Epithelial cell of esophagus (primary cell): ENCODE results near the gene HDAC4.

Experiments used
- DNase-seq: peaks from one replicate; pipeline ENCODE4 v3.0.0; 2010; ENCODE audit warnings: low read depth
- H3K4me3 ChIP-seq: 2 replicates; pipeline ENCODE4 v1.5.1; 2011; ENCODE audit warnings: mild to moderate bottlenecking, low read length, control low read depth
- TF ChIP-seq, protein P1 (sequence below): IDR thresholded peaks from 2 replicates; pipeline ENCODE4 v1.5.1; 2011; ENCODE audit warnings: low read depth, mild to moderate bottlenecking, low read length, control low read depth, inconsistent platforms; ENCODE audit not compliant: insufficient read depth; ENCODE audit errors: missing control alignments

Gene HDAC4

DNA sequence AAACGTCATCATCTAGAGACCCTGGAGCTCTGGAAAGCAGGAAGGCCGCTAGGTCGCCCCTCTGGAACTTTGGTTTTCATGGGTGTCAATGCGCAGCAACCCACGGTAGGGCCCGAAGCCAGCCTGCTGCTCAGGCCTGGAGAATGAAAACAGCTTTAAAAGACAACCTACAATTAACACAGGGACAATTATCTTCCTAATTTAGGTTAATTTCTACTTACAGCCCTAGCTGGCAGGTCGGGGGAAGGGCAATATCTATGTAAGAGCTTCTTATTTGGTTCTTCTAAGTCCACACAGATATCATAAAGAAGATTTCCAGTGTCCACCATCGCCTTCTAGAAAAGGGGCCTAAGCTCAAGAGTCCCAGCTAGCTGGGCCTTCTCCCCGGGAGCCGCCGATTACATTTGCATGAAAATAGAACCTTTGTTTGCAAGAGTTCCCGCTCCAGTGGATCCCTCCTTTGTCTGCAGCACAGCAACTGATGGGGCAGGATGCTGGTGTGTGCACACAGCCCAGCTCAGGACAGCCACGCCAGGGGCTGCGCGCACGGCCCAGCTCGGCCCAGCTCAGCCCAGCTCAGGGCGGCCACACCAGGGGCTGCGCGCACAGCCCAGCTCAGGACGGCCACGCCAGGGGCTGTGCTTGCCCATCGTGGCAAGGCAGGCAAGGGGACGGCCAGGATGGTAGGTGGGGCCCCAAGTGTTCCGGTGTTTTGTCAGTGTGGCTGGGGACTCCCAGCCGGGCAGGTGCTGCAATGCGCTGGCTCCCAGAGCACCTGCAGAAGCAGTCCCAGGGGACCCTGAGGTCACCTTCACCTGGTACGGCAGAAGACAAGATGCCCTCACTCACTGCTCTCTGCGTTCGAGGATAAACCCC is 109.1 kb downstream of the HDAC4 start:
- no peak overlapping the region for H3K4me3 ChIP-seq
- TF ChIP-seq, protein P1, sequence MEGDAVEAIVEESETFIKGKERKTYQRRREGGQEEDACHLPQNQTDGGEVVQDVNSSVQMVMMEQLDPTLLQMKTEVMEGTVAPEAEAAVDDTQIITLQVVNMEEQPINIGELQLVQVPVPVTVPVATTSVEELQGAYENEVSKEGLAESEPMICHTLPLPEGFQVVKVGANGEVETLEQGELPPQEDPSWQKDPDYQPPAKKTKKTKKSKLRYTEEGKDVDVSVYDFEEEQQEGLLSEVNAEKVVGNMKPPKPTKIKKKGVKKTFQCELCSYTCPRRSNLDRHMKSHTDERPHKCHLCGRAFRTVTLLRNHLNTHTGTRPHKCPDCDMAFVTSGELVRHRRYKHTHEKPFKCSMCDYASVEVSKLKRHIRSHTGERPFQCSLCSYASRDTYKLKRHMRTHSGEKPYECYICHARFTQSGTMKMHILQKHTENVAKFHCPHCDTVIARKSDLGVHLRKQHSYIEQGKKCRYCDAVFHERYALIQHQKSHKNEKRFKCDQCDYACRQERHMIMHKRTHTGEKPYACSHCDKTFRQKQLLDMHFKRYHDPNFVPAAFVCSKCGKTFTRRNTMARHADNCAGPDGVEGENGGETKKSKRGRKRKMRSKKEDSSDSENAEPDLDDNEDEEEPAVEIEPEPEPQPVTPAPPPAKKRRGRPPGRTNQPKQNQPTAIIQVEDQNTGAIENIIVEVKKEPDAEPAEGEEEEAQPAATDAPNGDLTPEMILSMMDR: no peak
- DNase-seq: no peak

DNA sequence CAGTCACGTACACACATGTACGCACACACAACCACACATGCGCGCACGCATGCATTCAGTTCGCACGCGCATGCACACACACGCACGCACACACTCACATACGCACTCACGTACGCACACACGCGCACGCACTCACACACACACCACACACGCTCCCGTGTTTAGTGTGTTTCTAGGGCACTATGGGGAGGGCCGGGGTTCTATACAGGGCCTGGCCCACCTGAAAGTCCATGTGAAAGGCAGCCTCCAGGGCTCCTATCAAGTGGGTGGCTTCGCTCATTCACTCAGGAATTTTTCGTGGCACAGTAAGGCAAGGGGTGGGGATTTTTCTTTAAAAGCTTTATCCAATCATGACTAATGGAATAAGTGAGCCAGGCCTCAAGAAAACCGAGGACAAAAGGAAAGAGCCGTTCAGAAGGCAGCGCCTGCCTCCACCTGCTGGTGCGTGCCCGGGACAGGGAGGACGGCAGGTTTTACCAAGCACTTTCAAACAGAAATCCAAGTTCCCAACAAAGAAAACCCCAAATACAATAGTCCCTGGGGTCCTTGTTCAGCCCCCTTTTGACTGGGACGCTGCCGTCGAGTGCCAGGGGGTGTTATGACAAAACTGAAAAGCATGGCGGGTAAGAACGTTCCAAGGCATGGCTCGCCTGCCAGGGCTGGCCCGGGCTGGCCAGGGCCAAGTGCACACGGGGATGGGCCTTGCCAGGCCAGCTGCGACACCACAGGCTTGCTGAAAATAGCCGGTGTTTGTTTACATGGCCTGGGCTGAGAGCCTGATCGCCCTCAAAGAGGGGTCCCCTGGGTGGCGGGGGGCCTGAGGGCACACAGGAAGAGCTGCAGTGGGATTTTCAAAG is 110.0 kb downstream of the HDAC4 start:
- peak; percentile 86 for DNase-seq
- TF ChIP-seq, protein P1: peak; percentile 61
- H3K4me3 ChIP-seq: no peak overlapping the region

DNA sequence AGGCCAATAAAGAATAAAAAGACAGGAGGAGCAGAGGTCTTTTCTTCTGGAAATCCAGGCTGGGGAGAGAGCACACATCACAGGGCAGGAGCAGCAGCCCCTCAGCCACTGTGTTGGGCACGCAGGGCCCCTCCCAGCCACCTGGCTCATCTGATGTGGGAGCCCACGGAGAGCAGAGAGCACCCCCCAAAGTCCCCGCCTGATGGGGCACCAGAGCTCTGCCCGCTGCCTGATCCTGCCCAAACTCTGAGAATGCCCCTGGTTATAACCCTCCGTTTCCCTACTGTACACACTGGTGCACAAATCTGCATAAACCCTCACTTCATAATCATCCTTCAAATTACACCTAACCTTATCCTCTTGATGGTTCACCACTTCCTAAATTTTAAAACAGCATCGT is 111.3 kb downstream of the HDAC4 start:
- DNase-seq: no peak
- H3K4me3 ChIP-seq: no peak overlapping the region
- TF ChIP-seq, protein P1: no peak

DNA sequence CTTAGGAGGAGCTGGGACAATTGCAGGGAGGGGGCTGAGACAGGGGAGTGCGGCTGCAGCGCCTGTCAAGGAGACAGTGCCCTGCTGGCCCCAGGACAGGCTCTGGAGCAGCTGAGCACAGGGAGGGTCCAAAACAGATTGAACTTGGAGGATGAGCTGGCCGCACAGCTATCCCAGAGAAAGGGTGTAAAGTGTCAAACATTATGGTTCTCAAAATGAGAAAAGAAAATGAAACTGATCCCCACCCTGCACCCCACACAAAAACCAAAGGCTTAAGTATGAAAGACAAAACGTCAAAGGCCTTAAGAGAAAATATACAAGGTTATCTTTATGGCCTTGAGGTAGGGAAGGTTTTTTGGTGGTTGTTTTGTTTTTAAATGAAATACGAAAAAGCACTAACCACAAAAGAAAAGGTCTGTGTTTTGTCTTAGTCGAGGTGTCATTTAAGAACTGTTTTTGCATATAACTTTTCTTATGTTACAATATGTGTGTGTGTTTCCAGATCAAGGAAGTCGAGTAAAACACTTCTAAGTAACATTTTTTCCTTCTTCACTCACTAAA is 111.8 kb downstream of the HDAC4 start:
- DNase-seq: no peak
- TF ChIP-seq, protein P1: no peak
- H3K4me3 ChIP-seq: no peak overlapping the region

DNA sequence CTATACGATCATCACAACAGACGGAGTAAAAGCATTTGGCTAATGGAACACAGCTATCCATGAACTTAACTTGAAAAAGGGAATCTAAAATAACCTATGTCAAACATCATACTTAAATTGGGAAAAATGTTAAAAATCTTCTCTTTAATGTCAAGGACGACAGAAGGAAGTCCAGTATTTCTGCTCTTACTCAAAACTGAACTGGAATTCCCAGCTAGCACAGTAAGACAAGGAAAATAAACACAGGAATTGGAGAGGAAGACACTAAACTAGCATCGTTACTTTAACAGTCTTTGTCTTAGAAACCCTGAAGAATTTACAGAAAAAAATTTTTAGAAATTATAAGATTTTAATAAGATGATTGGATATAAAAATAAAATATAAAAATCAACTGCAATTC is 112.6 kb downstream of the HDAC4 start:
- DNase-seq: no peak
- no peak overlapping the region for H3K4me3 ChIP-seq
- TF ChIP-seq, protein P1: no peak

DNA sequence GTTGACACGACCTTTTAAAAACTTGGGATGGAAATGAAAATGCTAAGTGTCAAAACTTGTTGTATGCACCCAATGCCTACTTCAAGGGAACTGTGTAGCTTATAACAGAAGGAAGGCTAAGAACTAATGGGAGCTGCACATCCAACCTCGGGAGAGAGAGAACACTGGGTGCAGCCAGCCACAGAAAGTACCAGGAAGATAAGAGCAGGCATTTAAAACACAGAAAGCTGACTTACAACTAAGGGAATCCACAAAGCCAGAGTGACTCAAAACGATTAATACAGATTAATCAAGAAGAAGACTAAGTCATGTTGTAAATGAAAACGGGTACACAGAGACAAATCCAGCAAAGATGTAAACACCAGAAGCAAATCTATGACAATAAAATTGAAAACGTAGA is 113.4 kb downstream of the HDAC4 start:
- no peak overlapping the region for H3K4me3 ChIP-seq
- TF ChIP-seq, protein P1: no peak
- DNase-seq: no peak
